HepG2 (cell line): Measurements from ENCODE around the gene WDR35. TPM values are rescaled to one million over a fixed set of nuclear protein-coding genes. Genes with fewer than 3 reads are reported as not detected.

Experiments
- AKAP8 ChIP-seq: sonication (generic); formaldehyde crosslinking; IDR thresholded peaks from 2 replicates; pipeline ENCODE4 v1.5.1; 2020; ENCODE audit warnings: mild to moderate bottlenecking, missing genetic modification reagents
- BCL6 ChIP-seq: IDR thresholded peaks from 2 replicates; pipeline ENCODE4 v1.6.1; 2016; ENCODE audit warnings: missing genetic modification reagents, missing compliant biosample characterization
- CC2D1A ChIP-seq: sonication (generic); formaldehyde crosslinking; IDR thresholded peaks from 2 replicates; pipeline ENCODE4 v1.8.1; 2023; ENCODE audit warnings: mild to moderate bottlenecking, missing genetic modification reagents
- EHMT2 ChIP-seq: fragments of 200-600 bp; sonication (generic); IDR thresholded peaks from 2 replicates; pipeline ENCODE4 v1.7.0; 2017; ENCODE audit warnings: antibody characterized with exemption, low read depth, low read length, borderline replicate concordance
- ETV6 ChIP-seq: sonication (generic); formaldehyde crosslinking; conservative IDR thresholded peaks from 2 replicates; pipeline ENCODE4 v1.4.0; 2020; ENCODE audit warnings: missing genetic modification reagents
- FOSL2 ChIP-seq: sonication (generic); formaldehyde crosslinking; IDR thresholded peaks from 2 replicates; pipeline ENCODE4 v1.4.0; 2020; ENCODE audit warnings: missing genetic modification reagents
- MAFK ChIP-seq, 2 experiments: IDR thresholded peaks in 1 of 2; conservative IDR thresholded peaks in 1 of 2; 2 replicates each; pipeline ENCODE4 v1.6.1; 2011; ENCODE audit warnings: improper control_type of control experiment in 2 of 2, low read length in 2 of 2
- MEIS1 ChIP-seq: sonication (generic); formaldehyde crosslinking; IDR thresholded peaks from 2 replicates; pipeline ENCODE4 v1.9.0; 2021; ENCODE audit warnings: mild to moderate bottlenecking, missing genetic modification reagents, moderate library complexity, borderline replicate concordance
- NCOA2 ChIP-seq: sonication (generic); formaldehyde crosslinking; IDR thresholded peaks from 2 replicates; pipeline ENCODE4 v1.8.0; 2022; ENCODE audit warnings: inconsistent platforms
- RFXAP ChIP-seq: sonication (generic); formaldehyde crosslinking; IDR thresholded peaks from 2 replicates; pipeline ENCODE4 v1.4.0; 2020; ENCODE audit warnings: missing genetic modification reagents, borderline replicate concordance
- RNF2 ChIP-seq: fragments of 450-650 bp; conservative IDR thresholded peaks from 2 replicates; pipeline ENCODE4 v1.6.1; 2016; ENCODE audit warnings: low read depth
- RXRB ChIP-seq: IDR thresholded peaks from 2 replicates; pipeline ENCODE4 v1.6.1; 2016; ENCODE audit warnings: borderline replicate concordance, missing genetic modification reagents, missing compliant biosample characterization
- SYNCRIP ChIP-seq: fragments of 200-400 bp; formaldehyde crosslinking; IDR thresholded peaks from 2 replicates; pipeline ENCODE4 v1.6.1; 2018; ENCODE audit warnings: mild to moderate bottlenecking, low read depth, low read length; ENCODE audit not compliant: insufficient read depth
- TARDBP ChIP-seq: sonication (generic); formaldehyde crosslinking; IDR thresholded peaks from 2 replicates; pipeline ENCODE4 v1.8.0; 2022; ENCODE audit warnings: mild to moderate bottlenecking, missing genetic modification reagents
- ZBTB1 ChIP-seq: sonication (generic); formaldehyde crosslinking; IDR thresholded peaks from 2 replicates; pipeline ENCODE4 v1.4.0; 2020; ENCODE audit warnings: missing genetic modification reagents, borderline replicate concordance
- ZFY ChIP-seq: sonication (generic); formaldehyde crosslinking; IDR thresholded peaks from 2 replicates; pipeline ENCODE4 v1.4.0; 2020; ENCODE audit warnings: missing genetic modification reagents
- ZNF224 ChIP-seq: sonication (generic); formaldehyde crosslinking; IDR thresholded peaks from 2 replicates; pipeline ENCODE4 v1.5.0; 2020; ENCODE audit warnings: mild to moderate bottlenecking, missing genetic modification reagents
- ZNF263 ChIP-seq: sonication (generic); formaldehyde crosslinking; IDR thresholded peaks from 2 replicates; pipeline ENCODE4 v1.4.0; 2020; ENCODE audit warnings: missing genetic modification reagents
- ZNF414 ChIP-seq: sonication (generic); formaldehyde crosslinking; IDR thresholded peaks from 2 replicates; pipeline ENCODE4 v1.5.0; 2020; ENCODE audit warnings: missing genetic modification reagents
- ZNF569 ChIP-seq: sonication (generic); formaldehyde crosslinking; IDR thresholded peaks from 2 replicates; pipeline ENCODE4 v1.5.0; 2020; ENCODE audit warnings: mild to moderate bottlenecking, missing genetic modification reagents, moderate library complexity, borderline replicate concordance
- ZNF687 ChIP-seq: sonication (generic); formaldehyde crosslinking; IDR thresholded peaks from 2 replicates; pipeline ENCODE4 v1.5.1; 2020; ENCODE audit warnings: mild to moderate bottlenecking, missing genetic modification reagents, moderate library complexity
- ZNF83 ChIP-seq: sonication (generic); formaldehyde crosslinking; IDR thresholded peaks from 2 replicates; pipeline ENCODE4 v1.4.0; 2020; ENCODE audit warnings: missing genetic modification reagents, mild to moderate bottlenecking, borderline replicate concordance
- ZNF883 ChIP-seq: sonication (generic); formaldehyde crosslinking; IDR thresholded peaks from 2 replicates; pipeline ENCODE4 v1.5.1; 2020; ENCODE audit warnings: mild to moderate bottlenecking, missing genetic modification reagents; ENCODE audit errors: not compliant biosample characterization
- polyA plus RNA-seq, 8 experiments: library from polyadenylated mRNA; depleted of rRNA in 3 of 8; stranded (reverse) in 7 of 8; unstranded in 1 of 8; fragments of >200 nt; fragmentation: Illumina TruSeq in 4 of 8; extraction: Trizol in 4 of 8; gene quantifications; 2 replicates each; pipeline versions ENCODE4 v1.2.1 to v1.2.3, GENCODE V29; 2011 to 2016; ENCODE audit warnings: low read depth in 4 of 8, missing spikeins in 1 of 8, mixed read lengths in 1 of 8; ENCODE audit not compliant: insufficient read depth in 1 of 8
- total RNA-seq, 5 experiments: library from RNA; depleted of rRNA; stranded (reverse); fragments of >200 nt; fragmentation: Illumina TruSeq; extraction: Trizol; gene quantifications; 2 replicates each; pipeline ENCODE4 v1.2.3, GENCODE V29; 2016; ENCODE audit warnings: low read depth in 1 of 5

The WDR35 gene
- total and polyA plus RNA-seq, 2 of the 13 experiments (the other 11 are each of a cell fraction or from before 2014, with no cell fraction given), result 11.1 to 19.6 TPM

- TF ChIP-seq ZNF687 (CRISPR knock-in tag), result peak; percentile 90
- peak; percentile 49; the same call in 1 of the 2 replicates for TF ChIP-seq ZNF83 (CRISPR knock-in tag)
- no peak for TF ChIP-seq ZBTB1 (CRISPR knock-in tag)
- TF ChIP-seq ZNF263 (CRISPR knock-in tag), result 0 out of 2 replicates have a peak, but pooled peaks have one; percentile 48
- TF ChIP-seq ETV6 (CRISPR knock-in tag), result peak; percentile 36; the same call in 1 of the 2 replicates
- TF ChIP-seq RFXAP (CRISPR knock-in tag), result no peak; the same call in 1 of the 2 replicates
- TF ChIP-seq RXRB, result 0 out of 2 replicates have a peak, but pooled peaks have one; percentile 51
- TF ChIP-seq NCOA2 (CRISPR knock-in tag), result peak; percentile 48; the same call in 1 of the 2 replicates
- peak; percentile 54; the same call in 1 of the 2 replicates for TF ChIP-seq ZNF414
- peak; percentile 65; the same call in 1 of the 2 replicates for TF ChIP-seq MEIS1 (CRISPR knock-in tag)
- TF ChIP-seq ZFY (CRISPR knock-in tag), result peak; percentile 81
- 0 out of 2 replicates have a peak, but pooled peaks have one; percentile 51 for TF ChIP-seq AKAP8 (CRISPR knock-in tag)
- peak; percentile 70; the same call in 1 of the 2 replicates for TF ChIP-seq RNF2
- TF ChIP-seq ZNF569, result 0 out of 2 replicates have a peak, but pooled peaks have one; percentile 60
- TF ChIP-seq ZNF224 (CRISPR knock-in tag), result 0 out of 2 replicates have a peak, but pooled peaks have one; percentile 42
- no peak for TF ChIP-seq MAFK (conservative IDR thresholded peaks at IDR 0.05 in 1 of 2, IDR thresholded peaks at IDR 0.05 in 1 of 2; ENCODE audit: low read length in 2 of 2)
- no peak for TF ChIP-seq EHMT2
- TF ChIP-seq CC2D1A (CRISPR knock-in tag), result no peak
- no peak for TF ChIP-seq SYNCRIP
- peak; percentile 53 for TF ChIP-seq FOSL2 (CRISPR knock-in tag)
- peak; percentile 75 for TF ChIP-seq ZNF883 (CRISPR knock-in tag)
- TF ChIP-seq BCL6 (CRISPR knock-in tag), result 0 out of 2 replicates have a peak, but pooled peaks have one; percentile 21
- peak; percentile 83 for TF ChIP-seq TARDBP (CRISPR knock-in tag)
Observed at GRCh38 chr2:19863303-19864041, 126.4 kb downstream of the WDR35 start (continued).
